Measurements from ENCODE around the gene GAPDHS.

- TF ChIP-seq CTCF (IDR thresholded peaks at IDR 0.05; ENCODE audit: borderline replicate concordance, extremely low read depth, low read length, poor library complexity, severe bottlenecking): no peak
- no peak for TF ChIP-seq EZH2 (IDR thresholded peaks at IDR 0.05; ENCODE audit: borderline replicate concordance, low read depth, low read length, severe bottlenecking)
Observed at GRCh38 chr19:35566738-35567137, 33.5 kb downstream of the GAPDHS start.
